Transverse colon (tissue), 4 donors: Measurements from ENCODE around the gene XRN2. TPM values are rescaled to one million over a fixed set of nuclear protein-coding genes. Genes with fewer than 3 reads are reported as not detected.

Source experiments
- DNase-seq: peaks from one replicate; pipeline ENCODE4 v3.0.0-alpha.2; 2019
- H3K27ac ChIP-seq, 4 donors: fragments of 200-600 bp; sonication (generic); 2 replicates each; pipeline ENCODE4 v1.5.1; 2016 to 2018; ENCODE audit warnings: inconsistent platforms in 4 of 4
- H3K27me3 ChIP-seq: fragments of 200-600 bp; sonication (generic); 2 replicates; pipeline ENCODE4 v1.5.1; 2017; ENCODE audit warnings: inconsistent platforms
- H3K36me3 ChIP-seq, 4 donors: fragments of 200-600 bp; sonication (generic); 2 replicates each; pipeline ENCODE4 v1.5.1; 2017 to 2019; ENCODE audit warnings: inconsistent platforms in 4 of 4
- H3K4me1 ChIP-seq, 4 donors: fragments of 200-600 bp; sonication (generic); 2 replicates each; pipeline ENCODE4 v1.5.1; 2017 to 2020; ENCODE audit warnings: inconsistent platforms in 4 of 4
- H3K4me3 ChIP-seq, 4 donors: fragments of 200-600 bp; sonication (generic); 1 replicate in 1 of 4; 2 replicates in 3 of 4; pipeline versions ENCODE4 v1.5.1 to v1.6.1; 2017 to 2019; ENCODE audit warnings: inconsistent platforms in 4 of 4
- H3K9me3 ChIP-seq, 2 donors: fragments of 200-600 bp; sonication (generic); 2 replicates each; pipeline ENCODE4 v1.5.1; 2017 to 2019; ENCODE audit warnings: inconsistent platforms in 2 of 2
- EP300 ChIP-seq: sonication (generic); formaldehyde crosslinking; IDR thresholded peaks from one replicate; pipeline ENCODE4 v1.6.1; 2017; ENCODE audit warnings: antibody characterized with exemption, low read depth
- POLR2A ChIP-seq: fragments of 450-650 bp; IDR thresholded peaks from one replicate; pipeline ENCODE4 v1.6.1; 2016; ENCODE audit warnings: antibody characterized with exemption, mild to moderate bottlenecking, moderate library complexity
- POLR2AphosphoS5 ChIP-seq, 3 donors: sonication (generic); formaldehyde crosslinking; IDR thresholded peaks; one replicate each; pipeline ENCODE4 v1.6.1; 2016; ENCODE audit warnings: antibody characterized with exemption in 3 of 3
- WGBS, 2 donors: methylation state at CpG; one replicate each; pipeline ENCODE4 v1.1.5; 2018; ENCODE audit warnings: low coverage in 1 of 2; 5-methylcytosine and 5-hydroxymethylcytosine counted together
- in situ Hi-C, 4 donors: fragments of 200-750 bp; cut with MboI; loops; one replicate each; pipeline versions ENCODE4 v1.15.0 to v1.15.1; 2017; ENCODE audit warnings: low sequenced_read_pairs in 3 of 4, low pct_ligation_motif_present in 1 of 4, low pct_unique_long_range_greater_than_20kb in 1 of 4
- intact Hi-C: fragments of 100-400 bp; cut with DNase I; formaldehyde crosslinking; loops from one replicate; pipeline ENCODE4 v1.15.1; 2023; ENCODE audit warnings: low total_unique reads
- total RNA-seq, 4 donors: library from RNA; depleted of rRNA; stranded (reverse); fragments of >200 nt; gene quantifications; one replicate each; pipeline ENCODE4 v1.1.0, GENCODE V29; 2016
- TF ChIP-seq, protein P1 (sequence below), 5 experiments: fragments of 200-600 bp in 3 of 5; fragments of 450-650 bp in 2 of 5; sonication (generic) in 3 of 5; IDR thresholded peaks; 1 replicate in 2 of 5; 2 replicates in 3 of 5; pipeline ENCODE4 v1.5.1; 2016 to 2017; ENCODE audit warnings: antibody characterized with exemption in 5 of 5, inconsistent platforms in 3 of 5, mild to moderate bottlenecking in 2 of 5, moderate library complexity in 1 of 5

The XRN2 gene
- total RNA-seq, 4 donors from 2014 or later, result 16.1 to 46.4 (median 30.3) TPM

DNA sequence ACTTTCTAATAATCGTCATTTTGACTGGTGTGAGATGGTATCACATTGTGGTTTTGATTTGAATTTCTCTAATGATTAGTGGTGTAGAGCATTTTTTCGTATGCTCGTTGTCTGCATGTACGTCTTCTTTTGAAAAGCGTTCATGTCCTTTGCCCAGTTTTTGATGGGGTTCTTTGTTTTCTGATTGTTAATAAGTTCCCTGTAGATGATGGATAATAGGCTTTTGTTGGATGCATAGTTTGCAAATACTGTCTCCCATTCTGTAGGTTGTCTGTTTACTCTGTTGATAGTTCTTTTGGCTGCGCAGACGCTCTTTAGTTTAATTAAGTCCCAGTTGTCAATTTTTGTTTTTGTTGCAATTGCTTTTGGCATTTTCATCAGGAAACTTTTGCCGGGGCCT lies 32.3 kb upstream of the XRN2 start:
- in situ Hi-C loops, result no loop called here
- no peak overlapping the region for H3K4me3 ChIP-seq
- TF ChIP-seq, protein P1, sequence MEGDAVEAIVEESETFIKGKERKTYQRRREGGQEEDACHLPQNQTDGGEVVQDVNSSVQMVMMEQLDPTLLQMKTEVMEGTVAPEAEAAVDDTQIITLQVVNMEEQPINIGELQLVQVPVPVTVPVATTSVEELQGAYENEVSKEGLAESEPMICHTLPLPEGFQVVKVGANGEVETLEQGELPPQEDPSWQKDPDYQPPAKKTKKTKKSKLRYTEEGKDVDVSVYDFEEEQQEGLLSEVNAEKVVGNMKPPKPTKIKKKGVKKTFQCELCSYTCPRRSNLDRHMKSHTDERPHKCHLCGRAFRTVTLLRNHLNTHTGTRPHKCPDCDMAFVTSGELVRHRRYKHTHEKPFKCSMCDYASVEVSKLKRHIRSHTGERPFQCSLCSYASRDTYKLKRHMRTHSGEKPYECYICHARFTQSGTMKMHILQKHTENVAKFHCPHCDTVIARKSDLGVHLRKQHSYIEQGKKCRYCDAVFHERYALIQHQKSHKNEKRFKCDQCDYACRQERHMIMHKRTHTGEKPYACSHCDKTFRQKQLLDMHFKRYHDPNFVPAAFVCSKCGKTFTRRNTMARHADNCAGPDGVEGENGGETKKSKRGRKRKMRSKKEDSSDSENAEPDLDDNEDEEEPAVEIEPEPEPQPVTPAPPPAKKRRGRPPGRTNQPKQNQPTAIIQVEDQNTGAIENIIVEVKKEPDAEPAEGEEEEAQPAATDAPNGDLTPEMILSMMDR (IDR thresholded peaks at IDR 0.05), result no peak
- TF ChIP-seq POLR2AphosphoS5 (IDR thresholded peaks at IDR 0.05) (no peak), POLR2A (no peak), EP300 (no peak)
- intact Hi-C loops, result no loop called here
- peaks cover 0 to 13% (median 4%) of the 10 kb centered on the region in 4 donors for H3K4me1 ChIP-seq
- DNase-seq, result no peak
- H3K27ac ChIP-seq, result no peak overlapping the region
- 86 to 87% methylated on average over 8 of the region's 8 CpGs for WGBS, 2 donors
- no peaks in the 10 kb centered on the region for H3K27me3 ChIP-seq
- H3K36me3 ChIP-seq, result no peaks in the 10 kb centered on the region
- H3K9me3 ChIP-seq, result no peaks in the 10 kb centered on the region

DNA sequence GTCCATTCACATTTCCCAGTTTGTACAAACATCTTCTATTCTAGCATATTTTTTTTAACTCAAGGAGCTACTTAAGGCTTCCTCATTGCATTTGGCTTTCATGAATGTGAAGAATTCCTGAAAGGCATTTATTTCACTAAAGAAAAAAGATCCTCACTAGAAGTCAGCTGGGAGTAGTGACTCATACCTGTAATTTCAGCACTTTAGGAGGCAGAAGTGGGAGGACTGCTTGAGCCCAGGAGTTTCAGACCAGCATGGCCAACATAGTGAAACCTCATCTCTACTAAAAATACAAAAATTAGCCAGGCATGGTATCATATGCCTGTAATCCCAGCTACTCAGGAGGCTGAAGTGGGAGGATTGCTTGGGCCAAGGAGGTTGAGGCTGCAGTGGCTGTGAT lies 30.9 kb upstream of the XRN2 start:
- in situ Hi-C loops (no loop called here), intact Hi-C loops (no loop called here)
- H3K27ac ChIP-seq, result no peak overlapping the region
- no peak for DNase-seq
- no peaks in the 10 kb centered on the region for H3K9me3 ChIP-seq
- no peaks in the 10 kb centered on the region for H3K36me3 ChIP-seq
- peaks cover 0 to 17% (median 5%) of the 10 kb centered on the region in 4 donors for H3K4me1 ChIP-seq
- TF ChIP-seq POLR2AphosphoS5 (IDR thresholded peaks at IDR 0.05), result no peak
- TF ChIP-seq POLR2A, result no peak
- TF ChIP-seq, protein P1 (IDR thresholded peaks at IDR 0.05), result no peak
- TF ChIP-seq EP300, result no peak
- H3K4me3 ChIP-seq, result no peak overlapping the region
- no peaks in the 10 kb centered on the region for H3K27me3 ChIP-seq

DNA sequence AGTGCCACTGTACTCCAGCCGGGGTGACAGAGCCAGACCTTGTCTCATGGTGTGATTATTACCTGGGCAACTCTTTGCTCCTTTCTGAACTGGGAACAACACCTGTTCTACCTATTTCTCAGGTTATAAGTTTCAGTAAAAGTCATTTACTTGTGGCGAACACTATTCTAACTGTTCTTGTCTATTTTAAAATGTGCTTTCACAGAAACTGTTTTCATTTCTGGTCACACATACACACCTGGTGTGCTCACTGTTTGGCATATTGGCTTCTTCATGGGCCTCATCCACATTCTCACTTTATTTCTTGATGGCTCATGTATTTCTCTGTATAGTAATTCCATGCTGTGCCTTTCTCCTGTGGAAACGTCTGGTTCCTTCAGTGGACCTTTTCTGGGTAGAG lies 30.5 kb upstream of the XRN2 start:
- Histone ChIP-seq H3K27me3 (no peaks in the 10 kb centered on the region), H3K4me3 (no peak overlapping the region), H3K9me3 (no peaks in the 10 kb centered on the region), H3K27ac (no peak overlapping the region), H3K36me3 (no peaks in the 10 kb centered on the region), H3K4me1 (peaks cover 0 to 17% (median 5%) of the 10 kb centered on the region in 4 donors)
- TF ChIP-seq, protein P1 (IDR thresholded peaks at IDR 0.05), result no peak
- TF ChIP-seq EP300, result no peak
- TF ChIP-seq POLR2A, result no peak
- no peak for TF ChIP-seq POLR2AphosphoS5 (IDR thresholded peaks at IDR 0.05)
- intact Hi-C loops, result no loop called here
- WGBS, 2 donors, result 70 to 83% methylated on average over 2 to 3 of the region's 3 CpGs
- DNase-seq, result no peak
- in situ Hi-C loops, result no loop called here

DNA sequence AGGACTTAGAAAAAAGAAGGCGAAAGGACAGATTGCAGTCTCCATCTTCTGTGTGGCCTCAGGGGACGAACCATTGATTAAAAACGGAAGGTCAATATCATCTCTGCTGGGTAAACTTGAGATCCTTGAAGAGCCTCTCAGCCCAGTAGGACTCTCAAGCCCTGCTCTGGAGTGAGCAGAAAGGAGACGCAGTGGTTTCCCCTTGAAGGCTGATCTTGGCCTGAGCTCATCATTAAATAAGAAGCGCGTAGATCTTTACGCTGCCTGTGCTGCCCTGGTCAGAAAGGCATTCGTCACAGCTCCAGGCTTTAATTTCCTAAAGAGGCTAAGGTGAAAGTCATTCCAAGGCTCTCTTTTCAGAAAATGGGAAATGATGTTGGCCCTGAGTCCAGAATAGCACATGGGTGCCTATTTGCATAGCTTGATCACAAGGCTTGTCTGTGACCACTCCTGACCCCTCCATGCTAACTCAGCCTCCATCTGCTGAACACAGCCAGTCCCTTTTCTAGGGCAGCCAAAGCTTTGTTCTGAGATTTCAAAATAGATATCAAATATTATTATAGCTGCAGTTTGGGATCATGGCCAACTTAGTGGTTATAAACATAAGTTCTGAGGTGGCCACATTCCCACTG lies 29.3 kb upstream of the XRN2 start:
- intact Hi-C loops (no loop called here), in situ Hi-C loops (no loop called here)
- 91 to 96% methylated on average over 4 to 8 of the region's 8 CpGs for WGBS, 2 donors
- no peaks in the 10 kb centered on the region for H3K27me3 ChIP-seq
- no peaks in the 10 kb centered on the region for H3K9me3 ChIP-seq
- no peak overlapping the region for H3K4me3 ChIP-seq
- DNase-seq, result no peak
- TF ChIP-seq POLR2AphosphoS5 (IDR thresholded peaks at IDR 0.05), result no peak
- no peak for TF ChIP-seq EP300
- TF ChIP-seq, protein P1 (IDR thresholded peaks at IDR 0.05), result no peak
- TF ChIP-seq POLR2A, result no peak
- peaks cover 0 to 17% (median 5%) of the 10 kb centered on the region in 4 donors for H3K4me1 ChIP-seq
- no peak overlapping the region for H3K27ac ChIP-seq
- no peaks in the 10 kb centered on the region for H3K36me3 ChIP-seq
